HG03439 (cell line): Measurements from ENCODE around the gene SLC15A4.
"Not testable (repeated sequence)": the region's sequence is repeated elsewhere in the genome, so short reads cannot be mapped to it uniquely, and the experiment has no call there.

ENCODE experiments used
- ATAC-seq: cut with Tn5 transposase; IDR thresholded peaks from one replicate; pipeline ENCODE4 v1.9.1; 2021; ENCODE audit warnings: mild to moderate bottlenecking, moderate library complexity; ENCODE audit not compliant: unreplicated experiment

SLC15A4 gene

GRCh38 chr12:128846671-128847070 lies 22.9 kb upstream of the SLC15A4 start:
- not testable (repeated sequence) for ATAC-seq

- no peak for ATAC-seq
Observed at GRCh38 chr12:128844031-128844635, 20.4 kb upstream of the SLC15A4 start.

DNA sequence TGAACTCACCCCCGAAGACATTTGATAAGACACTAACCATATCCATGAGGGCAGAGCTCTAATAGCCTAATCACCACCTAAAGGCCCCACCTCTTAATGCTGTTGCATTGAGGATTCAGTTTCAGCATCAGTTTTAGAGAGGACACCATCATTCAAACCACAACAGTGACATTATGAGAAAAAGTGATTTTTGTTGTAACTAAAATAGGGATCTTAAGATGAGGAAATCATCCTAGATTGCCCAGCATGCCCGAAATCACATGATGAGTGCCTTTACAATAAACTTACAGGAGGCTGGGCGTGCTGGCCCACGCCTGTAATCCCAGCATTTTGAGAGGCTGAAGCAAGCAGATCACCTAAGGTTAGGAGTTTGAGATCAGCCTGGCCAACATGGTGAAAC lies 19.8 kb upstream of the SLC15A4 start:
- ATAC-seq, result no peak

GRCh38 chr12:128842579-128842978 lies 18.8 kb upstream of the SLC15A4 start:
- no peak for ATAC-seq

DNA sequence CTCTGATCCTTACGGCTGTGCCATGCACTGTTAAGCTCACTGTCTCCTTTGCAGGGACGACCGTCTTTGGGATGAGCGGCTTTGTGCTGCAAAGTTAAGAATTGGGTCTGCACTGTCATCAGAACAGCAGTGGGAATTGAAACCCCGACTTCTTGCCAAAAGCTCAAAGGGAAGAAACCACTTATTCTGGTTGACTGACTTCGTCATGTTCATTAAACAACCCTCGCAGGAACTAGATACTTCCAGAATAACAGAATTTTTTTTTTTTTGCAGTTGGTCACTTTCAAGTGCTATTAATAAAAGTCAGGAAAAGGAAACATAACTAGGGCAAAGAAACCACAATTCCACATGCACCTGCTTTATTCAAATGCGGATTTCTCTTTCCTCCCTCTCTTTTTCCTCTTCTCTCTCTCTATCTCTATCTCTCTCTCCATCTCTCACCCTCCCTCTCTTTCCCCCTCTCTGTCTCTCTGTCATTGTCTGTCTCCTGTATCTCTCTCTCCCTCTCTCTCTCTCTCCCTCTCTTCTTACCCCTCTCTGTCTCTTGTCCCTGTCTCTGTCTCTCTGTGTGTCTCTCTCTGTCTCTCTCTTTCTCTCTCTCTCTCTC lies 17.2 kb upstream of the SLC15A4 start:
- ATAC-seq, result no peak

DNA sequence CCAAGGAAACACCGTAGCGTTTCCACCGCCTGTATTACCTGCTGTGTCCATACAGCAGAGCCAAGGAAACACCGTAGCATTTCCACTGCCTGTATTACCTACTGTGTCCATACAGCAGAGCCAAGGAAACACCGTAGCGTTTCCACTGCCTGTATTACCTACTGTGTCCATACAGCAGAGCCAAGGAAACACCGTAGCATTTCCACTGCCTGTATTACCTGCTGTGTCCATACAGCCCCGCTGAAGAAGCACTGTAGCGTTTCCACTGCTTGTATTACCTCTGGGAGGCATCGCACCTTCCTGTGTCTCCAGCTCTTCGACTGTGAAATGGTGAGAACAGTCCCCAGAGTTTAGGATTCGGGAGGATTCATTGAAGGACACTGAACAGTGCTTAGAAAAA lies 16.1 kb upstream of the SLC15A4 start:
- not testable (repeated sequence) for ATAC-seq

- no peak for ATAC-seq
Observed at GRCh38 chr12:128833418-128833817, 9.7 kb upstream of the SLC15A4 start.

DNA sequence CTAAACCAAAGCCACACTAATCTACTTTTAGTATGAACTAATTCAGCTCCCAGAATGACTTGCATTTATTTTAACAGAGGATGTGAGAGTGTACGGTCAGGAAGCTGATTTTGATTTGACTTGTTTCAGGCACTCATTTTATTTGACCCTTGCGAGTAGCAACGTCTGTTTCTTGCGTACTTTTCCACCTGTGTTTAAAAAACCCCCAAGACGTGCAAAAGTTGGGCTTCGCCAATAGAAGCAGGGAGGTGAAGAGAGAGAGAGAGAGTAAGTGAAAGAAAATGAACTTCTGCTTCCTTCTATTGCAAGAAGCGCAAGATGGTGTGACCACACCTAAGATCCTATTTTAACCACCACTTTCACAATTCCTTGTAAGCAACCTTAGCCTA lies 6.7 kb upstream of the SLC15A4 start:
- peak; percentile 44 for ATAC-seq

DNA sequence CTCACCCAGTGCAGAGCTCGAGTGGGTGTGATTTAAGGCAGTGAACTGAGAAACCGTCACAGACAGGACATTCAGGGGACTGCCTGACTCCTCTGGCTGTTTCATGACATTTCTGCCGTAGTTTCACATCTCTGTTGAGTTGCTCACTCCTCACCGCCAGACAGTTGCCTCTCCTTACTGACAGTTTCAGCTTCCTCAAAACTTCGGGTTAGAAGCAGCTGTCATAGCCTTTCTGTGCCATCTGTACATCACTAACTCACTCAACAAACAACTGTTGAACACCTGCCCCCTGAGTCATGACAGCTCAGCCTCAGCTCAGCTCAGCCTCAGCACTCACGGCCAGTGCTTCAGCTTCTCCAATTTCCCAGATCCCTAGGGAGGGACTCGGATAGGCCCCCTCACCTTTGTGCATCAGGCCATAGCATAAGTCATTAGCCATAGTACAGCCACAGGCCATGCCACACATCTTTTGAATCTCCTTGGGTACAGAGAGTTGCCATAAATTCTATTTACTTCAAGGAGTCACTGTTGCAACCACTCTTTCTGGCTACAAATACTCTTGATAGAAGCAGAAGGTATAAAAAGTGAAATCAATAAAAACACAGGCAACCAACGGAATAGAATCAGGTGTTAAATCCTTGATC lies 6.2 kb upstream of the SLC15A4 start:
- peak; percentile 91 for ATAC-seq

- ATAC-seq, result no peak
Observed at GRCh38 chr12:128827724-128828123, 4.0 kb upstream of the SLC15A4 start.

DNA sequence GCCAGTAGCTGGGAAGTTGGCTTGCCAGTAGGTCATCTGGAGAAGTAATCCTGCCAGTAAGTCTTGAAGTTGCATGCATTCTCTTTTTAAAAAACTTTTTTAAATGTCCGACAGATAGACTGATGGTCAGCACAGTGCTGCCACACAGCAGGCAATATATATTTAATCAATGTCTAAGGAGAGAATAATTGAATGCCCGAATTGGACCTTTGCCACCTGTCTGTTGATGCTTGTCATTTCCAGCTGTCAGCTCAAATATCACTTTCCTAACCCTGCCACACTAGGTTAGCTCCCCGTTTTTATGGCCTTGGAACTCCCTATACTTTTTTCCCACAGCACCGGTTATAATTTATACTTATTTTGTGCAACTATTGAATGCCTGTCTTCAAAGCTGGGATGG lies 2.1 kb upstream of the SLC15A4 start:
- ATAC-seq, result no peak

DNA sequence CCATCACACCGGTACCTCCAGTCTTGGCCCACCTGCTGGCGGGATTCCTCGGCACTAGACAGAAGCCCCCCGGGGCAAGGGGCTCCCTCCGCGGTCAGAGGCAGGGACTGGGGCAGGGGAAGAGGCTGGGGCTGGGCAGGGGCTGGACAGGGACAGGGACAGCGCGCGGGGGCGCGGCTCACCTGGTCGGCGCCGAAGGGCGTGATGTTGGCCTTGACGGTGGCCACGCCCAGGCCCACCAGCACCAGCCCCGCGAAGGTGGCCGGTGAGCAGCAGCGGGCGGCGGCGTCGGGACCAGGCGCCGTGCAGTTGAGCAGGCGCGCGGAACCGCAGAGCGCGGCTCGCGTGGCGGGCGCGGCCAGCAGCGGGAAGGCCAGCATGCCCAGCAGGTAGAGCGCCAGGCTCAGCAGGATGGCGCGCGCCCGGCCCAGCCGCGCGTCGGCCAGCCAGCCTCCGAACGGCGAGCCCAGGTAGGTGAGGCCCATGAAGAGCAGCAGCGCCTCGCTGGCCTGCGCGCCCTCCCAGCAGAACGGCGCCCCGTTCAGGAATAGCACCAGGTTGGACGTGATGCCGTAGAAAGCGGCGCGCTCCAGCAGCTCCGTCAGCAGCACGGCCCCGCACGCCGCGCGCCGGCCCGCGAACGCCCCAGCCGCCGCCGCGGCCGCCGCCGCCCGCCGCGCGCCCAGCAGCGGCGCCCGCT lies 392 bp downstream of the SLC15A4 start:
- peak; percentile 15 for ATAC-seq

GRCh38 chr12:128820723-128821432 lies 2.9 kb downstream of the SLC15A4 start:
- peak; percentile 48 for ATAC-seq

- no peak for ATAC-seq
Observed at GRCh38 chr12:128820253-128820652, 3.5 kb downstream of the SLC15A4 start.

GRCh38 chr12:128819293-128820144 lies 4.2 kb downstream of the SLC15A4 start:
- ATAC-seq, result no peak

DNA sequence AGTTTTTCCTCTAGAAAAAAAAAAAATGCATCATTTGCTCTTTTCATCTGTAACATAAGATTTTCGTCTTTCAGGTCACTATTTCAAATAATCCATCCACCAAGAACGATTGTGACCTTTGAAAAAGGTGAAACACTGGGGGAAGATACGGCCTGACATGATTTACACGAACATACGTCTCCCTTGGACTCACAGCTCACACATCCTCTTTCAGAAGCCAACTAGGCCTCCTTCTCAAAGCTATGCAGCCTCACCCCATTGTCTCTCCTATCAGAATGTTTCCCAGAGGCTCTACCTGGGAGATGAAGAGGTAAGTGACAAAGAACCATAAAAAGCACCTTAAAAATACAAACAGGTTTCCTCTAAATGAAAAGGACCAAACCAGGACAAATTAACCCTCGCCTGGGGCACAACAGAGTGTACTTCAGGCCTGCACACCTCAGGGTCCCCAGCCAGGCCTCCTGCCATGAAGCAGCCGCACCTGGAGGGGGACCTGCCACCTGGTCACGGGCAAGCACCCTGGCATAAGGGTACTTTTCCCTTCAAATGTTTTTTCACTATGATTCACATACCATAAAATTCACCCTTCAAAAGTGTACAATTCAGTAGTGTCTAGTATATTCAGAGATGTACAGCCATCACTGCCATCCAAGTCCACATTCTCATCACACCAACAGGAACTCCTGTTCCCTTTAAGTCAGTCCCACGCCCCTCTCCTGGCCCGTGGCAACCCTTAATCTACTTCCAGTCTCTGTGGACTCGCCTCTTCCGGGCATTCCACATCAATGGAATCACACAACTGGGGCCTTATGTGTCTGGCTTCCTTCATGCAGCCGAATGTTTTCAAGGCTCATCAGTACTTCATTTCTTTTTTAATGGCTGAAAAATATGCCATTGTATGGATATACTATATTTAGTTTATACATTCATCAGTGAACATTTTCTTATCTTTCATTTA lies 5.4 kb downstream of the SLC15A4 start:
- ATAC-seq, result peak; percentile 37

GRCh38 chr12:128817111-128818015 lies 6.4 kb downstream of the SLC15A4 start:
- ATAC-seq, result peak; percentile 50

GRCh38 chr12:128816643-128816920 lies 7.2 kb downstream of the SLC15A4 start:
- ATAC-seq, result no peak
